OCI-LY3 (cell line): Measurements from ENCODE around the gene NIN.

Experiments
- H2AFZ ChIP-seq: fragments of 200-600, 300-600 bp; shearing (Covaris generic); 2 replicates; pipeline ENCODE4 v1.6.0; 2014; ENCODE audit warnings: antibody characterized with exemption, low read depth, low read length
- H3K27ac ChIP-seq: fragments of 200-600, 300-600 bp; sonication (generic); 2 replicates; pipeline ENCODE4 v1.5.1; 2014; ENCODE audit warnings: mild to moderate bottlenecking, low read length, moderate library complexity, mixed read lengths
- H3K27me3 ChIP-seq: fragments of 200-600, 300-600 bp; sonication (generic); 2 replicates; pipeline ENCODE4 v1.6.1; 2014; ENCODE audit warnings: low read depth, low read length, mixed read lengths
- H3K36me3 ChIP-seq: fragments of 200-600, 300-600 bp; sonication (generic); replicated peaks from 2 replicates; pipeline ENCODE3; 2014; ENCODE audit warnings: low read depth, low read length, mixed read lengths
- H3K4me1 ChIP-seq: fragments of 300-600, 200-600 bp; sonication (generic); 2 replicates; pipeline ENCODE4 v1.6.1; 2014; ENCODE audit warnings: low read length, mixed read lengths
- H3K4me2 ChIP-seq: fragments of 200-600, 300-600 bp; sonication (generic); 2 replicates; pipeline ENCODE4 v1.6.1; 2014; ENCODE audit warnings: low read length, mixed read lengths
- H3K4me3 ChIP-seq: fragments of 300-600, 200-600 bp; sonication (generic); 2 replicates; pipeline ENCODE4 v1.5.1; 2014; ENCODE audit warnings: antibody characterized with exemption, mild to moderate bottlenecking, low read length, moderate library complexity
- H3K79me2 ChIP-seq: fragments of 300-600, 200-600 bp; shearing (Covaris generic); 2 replicates; pipeline ENCODE4 v1.6.1; 2014; ENCODE audit warnings: mild to moderate bottlenecking, low read length, mixed read lengths
- H3K9ac ChIP-seq: fragments of 300-600, 200-600 bp; shearing (Covaris generic); 2 replicates; pipeline ENCODE4 v1.6.0; 2014; ENCODE audit warnings: mild to moderate bottlenecking, low read length, moderate library complexity
- H3K9me3 ChIP-seq: fragments of 200-600, 300-600 bp; shearing (Covaris generic); 2 replicates; pipeline ENCODE4 v1.6.1; 2014; ENCODE audit warnings: low read length, mixed read lengths; ENCODE audit not compliant: insufficient read depth
- H4K20me1 ChIP-seq: fragments of 200-600, 300-600 bp; sonication (generic); 2 replicates; pipeline ENCODE4 v1.6.1; 2016; ENCODE audit warnings: low read length, mixed read lengths; ENCODE audit not compliant: insufficient read depth
- EZH2phosphoT487 ChIP-seq: fragments of 200-600 bp; shearing (Covaris generic); IDR thresholded peaks from 2 replicates; pipeline ENCODE4 v1.6.1; 2018; ENCODE audit warnings: antibody characterized with exemption, mixed run types, low read depth
- TF ChIP-seq, protein P1 (sequence below): fragments of 200-600, 300-600 bp; sonication (generic); IDR thresholded peaks from 2 replicates; pipeline ENCODE4 v1.5.1; 2014; ENCODE audit warnings: antibody characterized with exemption, low read length, low read depth

The NIN gene

DNA sequence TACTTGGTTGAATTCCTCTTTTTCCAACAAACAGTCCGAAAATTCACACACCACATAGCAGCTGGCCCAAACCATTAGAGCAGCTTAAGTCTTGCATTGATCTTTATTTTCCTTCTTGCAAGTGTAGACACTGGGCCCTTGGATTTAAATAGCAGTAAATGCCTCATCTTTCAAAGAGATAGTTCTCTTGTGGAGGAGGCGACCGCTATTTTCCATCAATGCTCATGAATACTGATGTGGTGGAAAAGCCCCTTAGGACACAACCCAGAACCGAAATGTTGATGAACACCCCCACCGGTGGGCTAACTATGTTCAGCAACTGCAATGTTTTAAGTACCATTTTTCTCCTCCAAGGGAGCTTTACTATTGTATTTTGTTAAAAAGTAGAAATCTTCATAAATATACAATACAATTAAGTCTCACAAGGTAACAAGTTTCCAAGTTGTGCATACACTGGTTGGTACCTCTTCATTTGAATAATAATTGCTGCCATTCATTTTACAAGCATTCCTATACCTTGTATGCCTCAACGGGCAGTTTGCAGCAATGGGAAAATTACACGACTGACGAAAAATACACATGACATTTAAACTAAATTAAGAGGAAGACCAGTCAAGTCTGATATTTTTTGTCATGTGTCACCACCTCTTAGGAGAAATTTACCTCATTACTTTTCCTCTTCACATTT lies 18.0 kb downstream of the NIN start:
- Histone ChIP-seq H3K9ac (no peak overlapping the region), H3K79me2 (peaks cover 92% of the 10 kb centered on the region), H4K20me1 (peaks cover 51% of the 10 kb centered on the region), H2AFZ (no peak overlapping the region), H3K27ac (peak overlapping the region; percentile 41), H3K27me3 (no peaks in the 10 kb centered on the region), H3K4me3 (peak overlapping the region; percentile 12), H3K9me3 (no peaks in the 10 kb centered on the region), H3K4me2 (peak overlapping the region; percentile 49), H3K36me3 (peaks cover 44% of the 10 kb centered on the region), H3K4me1 (peaks cover 24% of the 10 kb centered on the region)
- TF ChIP-seq, protein P1, sequence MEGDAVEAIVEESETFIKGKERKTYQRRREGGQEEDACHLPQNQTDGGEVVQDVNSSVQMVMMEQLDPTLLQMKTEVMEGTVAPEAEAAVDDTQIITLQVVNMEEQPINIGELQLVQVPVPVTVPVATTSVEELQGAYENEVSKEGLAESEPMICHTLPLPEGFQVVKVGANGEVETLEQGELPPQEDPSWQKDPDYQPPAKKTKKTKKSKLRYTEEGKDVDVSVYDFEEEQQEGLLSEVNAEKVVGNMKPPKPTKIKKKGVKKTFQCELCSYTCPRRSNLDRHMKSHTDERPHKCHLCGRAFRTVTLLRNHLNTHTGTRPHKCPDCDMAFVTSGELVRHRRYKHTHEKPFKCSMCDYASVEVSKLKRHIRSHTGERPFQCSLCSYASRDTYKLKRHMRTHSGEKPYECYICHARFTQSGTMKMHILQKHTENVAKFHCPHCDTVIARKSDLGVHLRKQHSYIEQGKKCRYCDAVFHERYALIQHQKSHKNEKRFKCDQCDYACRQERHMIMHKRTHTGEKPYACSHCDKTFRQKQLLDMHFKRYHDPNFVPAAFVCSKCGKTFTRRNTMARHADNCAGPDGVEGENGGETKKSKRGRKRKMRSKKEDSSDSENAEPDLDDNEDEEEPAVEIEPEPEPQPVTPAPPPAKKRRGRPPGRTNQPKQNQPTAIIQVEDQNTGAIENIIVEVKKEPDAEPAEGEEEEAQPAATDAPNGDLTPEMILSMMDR: no peak
- no peak for TF ChIP-seq EZH2phosphoT487

DNA sequence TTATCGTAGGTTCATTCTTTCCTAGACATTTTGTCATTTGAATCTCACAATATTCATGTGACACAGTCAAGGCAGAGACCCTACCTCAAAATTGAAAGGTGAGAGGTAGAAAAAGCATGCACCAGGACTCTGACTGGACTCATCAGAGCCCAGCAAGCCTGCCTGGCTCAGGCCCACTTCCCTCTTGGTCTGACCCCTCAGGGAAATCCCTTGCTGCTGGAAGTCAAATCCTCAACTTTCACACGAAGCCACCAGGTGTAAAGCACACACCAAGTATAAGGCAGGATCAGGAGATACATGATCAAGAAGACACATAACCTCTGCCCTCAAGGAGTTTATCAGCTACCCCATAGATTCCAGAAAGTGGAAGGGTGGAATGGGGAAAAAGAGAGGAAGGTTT lies 18.8 kb downstream of the NIN start:
- no peak for TF ChIP-seq EZH2phosphoT487
- TF ChIP-seq, protein P1: no peak
- peaks cover 93% of the 10 kb centered on the region for H3K79me2 ChIP-seq
- H3K9ac ChIP-seq: no peak overlapping the region
- H3K27ac ChIP-seq: no peak overlapping the region
- no peak overlapping the region for H3K4me2 ChIP-seq
- H3K4me1 ChIP-seq: peaks cover 30% of the 10 kb centered on the region
- H3K9me3 ChIP-seq: no peaks in the 10 kb centered on the region
- no peak overlapping the region for H2AFZ ChIP-seq
- no peak overlapping the region for H3K4me3 ChIP-seq
- no peaks in the 10 kb centered on the region for H3K27me3 ChIP-seq
- H4K20me1 ChIP-seq: peaks cover 60% of the 10 kb centered on the region
- peaks cover 51% of the 10 kb centered on the region for H3K36me3 ChIP-seq

- Histone ChIP-seq H3K4me1 (peaks cover 26% of the 10 kb centered on the region), H3K79me2 (peaks cover 78% of the 10 kb centered on the region), H3K4me2 (no peak overlapping the region), H3K9ac (no peak overlapping the region), H3K9me3 (no peaks in the 10 kb centered on the region), H3K27me3 (no peaks in the 10 kb centered on the region), H2AFZ (no peak overlapping the region), H3K4me3 (no peak overlapping the region), H3K27ac (no peak overlapping the region), H4K20me1 (peaks cover 54% of the 10 kb centered on the region), H3K36me3 (peaks cover 59% of the 10 kb centered on the region)
- TF ChIP-seq, protein P1: no peak
- TF ChIP-seq EZH2phosphoT487: no peak
Observed at GRCh38 chr14:50808053-50808452, 22.9 kb downstream of the NIN start.

DNA sequence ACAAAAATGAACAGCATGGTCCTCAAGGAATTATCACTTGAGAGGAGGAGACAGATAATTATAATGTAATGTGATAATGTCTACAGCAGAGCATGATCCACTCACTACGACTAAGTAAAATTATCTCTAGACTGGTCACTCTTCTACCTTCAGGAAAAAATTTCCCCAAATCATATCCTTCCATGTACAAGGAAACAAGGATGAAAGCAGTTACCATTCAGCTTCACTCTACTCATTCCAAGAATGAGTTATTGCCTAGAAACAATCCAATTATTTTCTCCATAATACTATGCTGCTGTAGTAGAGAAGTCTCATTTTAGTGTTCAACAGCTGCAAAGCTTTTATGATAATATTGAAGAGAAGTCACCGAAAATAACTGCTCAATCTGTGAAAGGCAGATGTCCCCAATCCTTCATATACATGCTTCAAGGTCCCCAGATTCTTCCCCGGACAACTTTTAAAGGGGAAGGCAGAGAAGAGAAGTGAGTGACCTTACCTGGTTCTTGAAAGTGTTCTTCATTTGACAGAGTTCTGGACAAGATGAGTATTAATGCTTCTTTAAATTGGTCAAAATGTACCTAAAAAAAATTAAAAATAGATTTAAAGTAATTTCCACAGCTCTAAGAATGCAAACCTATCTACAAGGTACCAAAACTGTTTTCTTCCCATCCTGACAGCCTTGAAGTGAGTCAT lies 24.6 kb downstream of the NIN start:
- Histone ChIP-seq H3K79me2 (peaks cover 63% of the 10 kb centered on the region), H3K4me3 (no peak overlapping the region), H3K4me2 (no peak overlapping the region), H3K4me1 (peaks cover 17% of the 10 kb centered on the region; the same call in 1 of the 2 replicates), H3K9me3 (no peaks in the 10 kb centered on the region), H3K36me3 (peaks cover 53% of the 10 kb centered on the region), H3K27ac (peak overlapping the region; percentile 17; the same call in 1 of the 2 replicates), H3K9ac (no peak overlapping the region), H4K20me1 (peaks cover 43% of the 10 kb centered on the region), H3K27me3 (no peaks in the 10 kb centered on the region), H2AFZ (no peak overlapping the region)
- no peak for TF ChIP-seq EZH2phosphoT487
- TF ChIP-seq, protein P1: no peak
